GM19043 (cell line): ENCODE data around the gene AUTS2.

Experiments used
- ATAC-seq: cut with Tn5 transposase; IDR thresholded peaks from one replicate; pipeline ENCODE4 v1.9.1; 2021; ENCODE audit warnings: low read depth; ENCODE audit not compliant: unreplicated experiment

Gene AUTS2

DNA sequence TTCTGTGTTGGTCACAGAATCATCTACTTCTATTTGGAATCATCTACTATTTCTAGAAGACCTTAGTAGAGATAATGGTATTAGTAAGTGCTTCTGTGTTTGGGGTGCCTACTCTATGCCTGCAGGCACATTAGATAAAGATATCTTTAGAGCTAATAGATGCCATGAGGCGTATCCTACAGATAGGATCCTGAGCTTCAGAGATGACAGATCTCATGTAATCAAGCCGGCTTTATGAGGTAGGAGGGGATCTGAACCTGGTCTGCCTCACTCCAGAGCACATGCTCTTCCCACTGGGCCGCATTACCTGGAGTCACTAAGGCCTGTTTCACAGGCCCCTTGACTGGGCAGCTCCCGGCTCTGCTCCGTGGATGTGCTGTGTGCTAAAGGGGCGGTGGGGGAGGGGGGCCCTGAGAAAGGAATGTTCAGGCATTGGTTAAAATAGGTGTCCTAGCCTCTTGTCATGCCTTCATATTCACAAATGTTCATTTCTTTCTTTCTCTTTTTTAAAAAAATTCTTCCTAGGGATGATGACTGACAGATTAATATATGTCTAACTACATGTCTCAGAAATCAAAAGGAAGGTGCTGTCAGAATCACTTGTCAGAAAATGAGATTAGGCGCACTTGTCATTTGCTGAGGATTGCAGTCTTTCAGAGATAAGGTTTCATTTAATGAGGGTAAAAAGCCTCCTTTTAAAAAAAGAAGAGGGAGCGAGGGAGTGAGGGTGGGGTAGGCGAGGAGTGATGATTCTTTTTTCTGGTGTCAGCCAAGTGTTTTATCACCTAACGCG is 1075.7 kb downstream of the AUTS2 start:
- ATAC-seq: no peak

DNA sequence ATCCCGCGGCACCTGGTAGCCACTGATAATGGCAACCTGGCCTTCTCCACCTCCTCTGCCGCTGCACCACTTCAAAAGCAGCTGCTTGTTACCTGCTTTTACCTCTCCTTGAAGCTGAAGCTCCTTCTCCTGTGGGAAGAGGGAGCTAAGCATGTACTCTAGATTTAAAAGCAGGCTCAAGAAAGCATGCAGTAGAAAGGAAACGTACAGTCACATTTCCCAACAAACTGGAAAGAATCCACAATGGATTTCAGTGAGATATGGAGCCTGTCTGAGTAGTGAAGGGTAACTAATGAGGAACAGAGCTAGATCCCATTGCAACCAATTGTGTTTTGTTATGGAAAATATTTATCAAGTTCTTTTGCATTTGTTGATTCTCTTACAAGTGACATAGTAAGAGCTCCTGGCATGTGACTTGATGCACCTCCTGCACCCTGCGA is 1076.3 kb downstream of the AUTS2 start:
- ATAC-seq: no peak

GRCh38 chr7:70676243-70676642 is 1078.0 kb downstream of the AUTS2 start:
- no peak for ATAC-seq

GRCh38 chr7:70678621-70679251 is 1080.5 kb downstream of the AUTS2 start:
- no peak for ATAC-seq

DNA sequence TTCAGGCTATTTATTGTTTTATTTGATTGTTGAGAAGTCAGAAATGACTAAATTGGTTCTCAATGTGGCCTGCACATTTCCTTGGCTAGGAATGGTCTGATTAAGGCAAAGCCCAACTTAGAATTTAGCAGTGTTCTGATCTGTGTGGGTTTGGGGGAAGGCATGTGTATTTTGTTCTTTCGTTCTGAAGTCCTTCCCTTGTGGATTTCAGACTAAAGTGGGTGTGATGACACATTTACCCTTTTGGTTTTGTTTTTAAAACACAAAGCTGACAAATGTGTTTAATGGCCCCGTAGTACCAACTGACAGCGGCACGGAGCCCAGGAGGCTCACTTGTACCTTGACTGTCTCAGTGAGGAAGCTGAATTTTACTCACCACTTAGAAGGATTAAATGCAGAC is 1081.4 kb downstream of the AUTS2 start:
- no peak for ATAC-seq

GRCh38 chr7:70680306-70680705 is 1082.0 kb downstream of the AUTS2 start:
- ATAC-seq: no peak

DNA sequence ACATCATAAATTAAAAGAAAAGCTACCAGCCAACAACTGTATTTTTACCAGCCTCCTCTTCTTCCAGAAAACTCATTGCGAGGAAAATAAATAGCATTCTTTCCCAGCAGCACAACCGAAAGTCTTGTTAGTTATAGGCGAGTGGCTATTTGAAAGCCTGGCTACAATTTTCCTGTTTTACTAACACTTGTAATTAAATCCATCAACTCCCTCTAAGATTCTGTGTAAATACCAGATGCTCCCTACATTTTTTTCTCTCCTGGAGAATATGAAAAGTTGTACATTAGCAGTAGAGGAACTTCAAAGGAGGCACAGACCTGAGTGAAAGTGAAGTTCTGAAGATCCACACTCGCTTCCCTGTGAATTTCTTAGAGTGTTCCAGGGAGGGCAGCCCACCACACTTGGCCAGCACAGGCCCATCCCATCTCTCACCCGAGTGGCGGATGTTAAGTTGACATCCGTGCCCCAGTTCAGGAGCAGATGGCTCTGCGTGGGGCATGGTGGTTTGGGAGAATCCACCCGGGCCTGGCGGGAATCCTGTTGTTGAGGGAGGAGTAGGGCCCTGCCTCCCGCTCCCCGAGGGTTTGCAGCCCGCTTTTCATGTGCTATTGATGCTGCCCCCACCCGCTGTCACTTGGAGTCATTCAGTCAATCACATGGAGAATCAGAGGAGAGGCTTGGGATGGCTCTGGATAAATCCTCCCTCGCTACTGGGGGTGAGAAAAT is 1082.6 kb downstream of the AUTS2 start:
- no peak for ATAC-seq

DNA sequence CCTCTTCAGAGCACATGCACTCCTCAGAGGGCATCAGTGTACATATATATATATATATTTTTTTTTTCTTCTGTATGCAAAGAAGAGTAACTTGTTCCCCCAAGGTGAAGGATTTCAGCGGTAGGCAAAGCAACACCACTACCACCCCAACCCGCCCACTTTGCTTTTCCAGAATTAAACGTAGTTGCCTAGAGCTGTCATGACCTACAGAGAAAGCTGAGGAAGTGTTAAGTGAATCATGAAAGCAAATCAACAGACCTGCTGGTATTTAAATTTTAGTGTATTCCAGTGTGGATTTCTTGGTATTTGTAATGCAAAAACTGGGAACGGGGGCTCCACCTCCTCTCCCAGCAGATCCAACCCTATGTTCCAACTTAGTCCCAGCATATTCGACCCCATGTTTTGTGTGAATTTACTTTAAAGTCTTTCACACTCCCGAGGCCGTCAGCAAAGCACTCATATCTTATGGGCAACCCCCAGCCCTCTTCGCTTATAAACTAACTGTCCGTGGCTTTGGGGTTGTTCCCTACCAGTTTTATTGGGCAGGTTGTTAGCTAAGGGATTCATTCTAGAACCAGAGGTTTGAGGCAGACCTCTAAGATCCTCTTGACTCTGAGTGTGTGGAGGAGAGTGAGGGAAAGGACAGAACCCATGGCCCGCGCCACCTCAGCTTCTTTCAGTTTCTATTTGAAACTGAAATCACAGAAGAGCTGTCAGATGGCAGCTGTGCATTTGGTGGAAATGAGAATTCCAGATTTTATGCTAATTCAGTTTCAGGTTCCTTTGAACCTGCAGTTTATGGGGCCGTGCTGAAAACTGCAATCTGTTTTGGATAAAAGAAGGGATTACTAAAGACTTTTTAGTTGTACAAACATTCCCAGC is 1083.4 kb downstream of the AUTS2 start:
- ATAC-seq: no peak

DNA sequence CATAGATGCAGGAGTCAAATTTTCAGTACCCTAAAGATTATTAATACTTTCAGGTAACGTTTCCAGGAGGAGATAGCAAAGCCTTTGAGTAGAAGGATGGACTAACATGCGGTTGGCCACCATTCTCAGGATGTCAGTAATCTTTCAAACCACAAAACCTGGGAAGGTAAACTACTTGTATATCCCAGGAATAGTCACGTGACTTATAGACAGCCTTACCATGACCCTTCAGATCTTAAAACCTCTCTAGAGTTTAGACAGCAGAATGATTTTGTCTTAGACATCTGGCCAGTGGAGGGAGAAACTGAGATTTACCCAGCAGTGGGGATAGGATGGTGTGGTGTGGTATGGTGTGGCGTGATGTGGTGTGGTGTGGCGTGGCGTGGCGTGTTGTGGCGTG is 1085.9 kb downstream of the AUTS2 start:
- ATAC-seq: no peak

DNA sequence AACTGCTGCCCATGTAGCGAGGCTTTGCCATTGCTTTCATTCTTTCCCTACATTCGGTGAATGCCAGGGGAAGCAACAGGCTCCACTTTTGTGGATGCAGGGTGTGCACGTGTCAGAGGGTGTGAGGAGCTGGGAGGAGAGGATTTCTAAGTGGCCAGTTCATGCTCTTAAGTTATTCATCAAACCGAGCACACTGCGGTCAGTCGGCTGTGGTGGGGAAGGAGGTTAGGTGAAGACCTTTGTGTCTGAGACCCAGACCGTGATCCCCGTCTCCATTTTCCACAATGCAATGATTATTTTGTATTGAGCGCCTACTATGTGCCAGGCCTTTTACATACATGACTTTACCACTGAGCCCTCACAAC is 1095.0 kb downstream of the AUTS2 start:
- no peak for ATAC-seq

- ATAC-seq: no peak
Observed at GRCh38 chr7:70693686-70694433, 1095.6 kb downstream of the AUTS2 start.

GRCh38 chr7:70694434-70694970 is 1096.2 kb downstream of the AUTS2 start:
- ATAC-seq: no peak

GRCh38 chr7:70694971-70695794 is 1096.9 kb downstream of the AUTS2 start:
- no peak for ATAC-seq

- ATAC-seq: no peak
Observed at GRCh38 chr7:70695795-70696083, 1097.5 kb downstream of the AUTS2 start.

- ATAC-seq: no peak
Observed at GRCh38 chr7:70696201-70696754, 1098.0 kb downstream of the AUTS2 start.

- no peak for ATAC-seq
Observed at GRCh38 chr7:70698219-70698832, 1100.1 kb downstream of the AUTS2 start.

- ATAC-seq: no peak
Observed at GRCh38 chr7:70699271-70699670, 1101.0 kb downstream of the AUTS2 start.
